Liver (tissue), 9 donors: ENCODE data around the gene METRN. TPM values are rescaled to one million over a fixed set of nuclear protein-coding genes. Genes with fewer than 3 reads are reported as not detected.

ENCODE experiments used
- DNase-seq: peaks from one replicate; pipeline ENCODE4 v3.0.0-alpha.2; 2017; ENCODE audit warnings: low spot score
- H3K27ac ChIP-seq, 2 donors: one replicate each; pipeline ENCODE4 v1.7.0; 2013; ENCODE audit warnings: inconsistent platforms in 2 of 2, low read length in 2 of 2, control low read depth in 1 of 2, low read depth in 1 of 2, mild to moderate bottlenecking in 1 of 2
- H3K27me3 ChIP-seq, 4 donors: one replicate each; pipeline versions ENCODE4 v1.6.1 to v1.7.0; 2013; ENCODE audit warnings: low read length in 3 of 4, inconsistent platforms in 1 of 4, mild to moderate bottlenecking in 1 of 4, moderate library complexity in 1 of 4; ENCODE audit not compliant: control insufficient read depth in 4 of 4, insufficient read depth in 4 of 4
- H3K36me3 ChIP-seq, 4 donors: one replicate each; pipeline versions ENCODE4 v1.6.1 to v1.7.0; 2013; ENCODE audit warnings: low read length in 3 of 4, mild to moderate bottlenecking in 3 of 4, low read depth in 1 of 4, moderate library complexity in 1 of 4; ENCODE audit not compliant: control insufficient read depth in 4 of 4, insufficient read depth in 3 of 4
- H3K4me1 ChIP-seq, 4 donors: one replicate each; pipeline versions ENCODE4 v1.6.1 to v1.7.0; 2013; ENCODE audit warnings: low read length in 3 of 4, mild to moderate bottlenecking in 3 of 4, moderate library complexity in 1 of 4; ENCODE audit not compliant: control insufficient read depth in 4 of 4, insufficient read depth in 4 of 4
- H3K4me3 ChIP-seq, 3 donors: one replicate each; pipeline versions ENCODE4 v1.6.1 to v1.7.0; 2013; ENCODE audit warnings: low read length in 3 of 3, control low read depth in 1 of 3, low read depth in 1 of 3, mild to moderate bottlenecking in 1 of 3
- H3K9ac ChIP-seq, 2 donors: one replicate each; pipeline ENCODE4 v1.7.0; 2013; ENCODE audit warnings: low read length in 2 of 2, mild to moderate bottlenecking in 2 of 2, moderate library complexity in 2 of 2, control low read depth in 1 of 2, low read depth in 1 of 2
- H3K9me3 ChIP-seq, 4 donors: one replicate each; pipeline versions ENCODE4 v1.6.1 to v1.7.0; 2013; ENCODE audit warnings: low read length in 3 of 4; ENCODE audit not compliant: control insufficient read depth in 4 of 4
- ATF3 ChIP-seq: IDR thresholded peaks from 2 replicates; pipeline ENCODE4 v1.6.1; 2016; ENCODE audit warnings: antibody characterized with exemption
- CTCF ChIP-seq: fragments of 150-350 bp; IDR thresholded peaks from 2 replicates; pipeline ENCODE4 v1.5.1; 2017; ENCODE audit warnings: improper control_type of control experiment, low read depth, low read length; ENCODE audit not compliant: missing input control
- EGR1 ChIP-seq, 2 donors: IDR thresholded peaks; 2 replicates each; pipeline ENCODE4 v1.6.1; 2016 to 2018; ENCODE audit warnings: antibody characterized with exemption in 2 of 2, low read depth in 2 of 2
- FOXA1 ChIP-seq: IDR thresholded peaks from 2 replicates; pipeline ENCODE4 v1.6.1; 2016; ENCODE audit warnings: antibody characterized with exemption
- FOXA2 ChIP-seq: IDR thresholded peaks from 2 replicates; pipeline ENCODE4 v1.6.1; 2016; ENCODE audit warnings: antibody characterized with exemption
- GABPA ChIP-seq, 2 donors: IDR thresholded peaks in 1 of 2; conservative IDR thresholded peaks in 1 of 2; 2 replicates each; pipeline ENCODE4 v1.6.1; 2016; ENCODE audit warnings: antibody characterized with exemption in 2 of 2, mild to moderate bottlenecking in 1 of 2, moderate library complexity in 1 of 2
- HNF4A ChIP-seq, 2 donors: conservative IDR thresholded peaks; 2 replicates each; pipeline ENCODE4 v1.6.1; 2016; ENCODE audit warnings: antibody characterized with exemption in 2 of 2, mild to moderate bottlenecking in 2 of 2
- JUND ChIP-seq, 2 donors: IDR thresholded peaks; 2 replicates each; pipeline ENCODE4 v1.6.1; 2016; ENCODE audit warnings: antibody characterized with exemption in 2 of 2
- MAX ChIP-seq: IDR thresholded peaks from 2 replicates; pipeline ENCODE4 v1.6.1; 2016; ENCODE audit warnings: antibody characterized with exemption
- NR2F2 ChIP-seq: IDR thresholded peaks from 2 replicates; pipeline ENCODE4 v1.6.1; 2016; ENCODE audit warnings: antibody characterized with exemption
- RAD21 ChIP-seq, 2 donors: IDR thresholded peaks; 2 replicates each; pipeline ENCODE4 v1.6.1; 2016; ENCODE audit warnings: antibody characterized with exemption in 2 of 2, mild to moderate bottlenecking in 2 of 2
- REST ChIP-seq: IDR thresholded peaks from 2 replicates; pipeline ENCODE4 v1.6.1; 2016; ENCODE audit warnings: antibody characterized with exemption, mild to moderate bottlenecking
- RXRA ChIP-seq, 2 donors: IDR thresholded peaks; 2 replicates each; pipeline ENCODE4 v1.6.1; 2017 to 2018; ENCODE audit warnings: antibody characterized with exemption in 2 of 2, mild to moderate bottlenecking in 1 of 2
- TAF1 ChIP-seq: conservative IDR thresholded peaks from 2 replicates; pipeline ENCODE4 v1.6.1; 2016; ENCODE audit warnings: antibody characterized with exemption, mild to moderate bottlenecking
- YY1 ChIP-seq: IDR thresholded peaks from 2 replicates; pipeline ENCODE4 v1.6.1; 2016; ENCODE audit warnings: antibody characterized with exemption, mild to moderate bottlenecking
- ZBTB33 ChIP-seq: IDR thresholded peaks from 2 replicates; pipeline ENCODE4 v1.6.1; 2016; ENCODE audit warnings: antibody characterized with exemption
- WGBS: extraction: QIAGEN DNeasy Blood & Tissue Kit; methylation state at CpG from one replicate; pipeline ENCODE4 v1.1.7; 2013; 5-methylcytosine and 5-hydroxymethylcytosine counted together
- polyA plus RNA-seq, 2 donors: library from polyadenylated mRNA; stranded (reverse) in 1 of 2; unstranded in 1 of 2; fragments of 200-250 nt in 1 of 2; fragments of >200 nt in 1 of 2; fragmentation: Nextera tagmentation in 1 of 2; extraction: Ambion mirVana in 1 of 2; gene quantifications; one replicate each; pipeline versions ENCODE4 v1.2.1 to v1.2.3, GENCODE V29; 2013 to 2015
- total RNA-seq, 2 donors: library from RNA; depleted of rRNA; stranded (reverse); fragments of >200 nt; gene quantifications; one replicate each; pipeline ENCODE4 v1.2.3, GENCODE V29; 2014
- donor health status: healthy.
- donor health status: healthy.
- donor health status: healthy.
- donor health status: healthy.
- donor health status: healthy.

METRN gene
- total and polyA plus RNA-seq, 4 donors, result 4.6 to 22.9 (median 7.1) TPM

GRCh38 chr16:761625-762513 lies 47.0 kb downstream of the METRN start:
- H3K4me1 ChIP-seq, result peaks cover 0 to 1% (median 0%) of the 10 kb centered on the region in 4 donors
- H3K27me3 ChIP-seq, result no peaks in the 10 kb centered on the region
- no peaks in the 10 kb centered on the region for H3K36me3 ChIP-seq
- H3K4me3 ChIP-seq, result no peak overlapping the region
- no peak for TF ChIP-seq YY1
- no peak for TF ChIP-seq EGR1 (IDR thresholded peaks at IDR 0.05; ENCODE audit: low read depth in 2 of 2)
- TF ChIP-seq FOXA2, result no peak
- no peak for TF ChIP-seq TAF1
- TF ChIP-seq RXRA (IDR thresholded peaks at IDR 0.05), result no peak
- no peak for TF ChIP-seq MAX
- TF ChIP-seq NR2F2, result no peak
- TF ChIP-seq REST, result no peak
- TF ChIP-seq HNF4A (conservative IDR thresholded peaks at IDR 0.05), result no peak
- TF ChIP-seq ATF3, result no peak
- TF ChIP-seq JUND (IDR thresholded peaks at IDR 0.05), result no peak
- no peak for TF ChIP-seq ZBTB33
- no peak for TF ChIP-seq GABPA (IDR thresholded peaks at IDR 0.05 in 1 of 2, conservative IDR thresholded peaks at IDR 0.05 in 1 of 2)
- TF ChIP-seq RAD21 (IDR thresholded peaks at IDR 0.05), result no peak
- TF ChIP-seq FOXA1, result no peak
- DNase-seq, result no peak
- H3K27ac ChIP-seq, result no peak overlapping the region
- H3K9ac ChIP-seq, result no peak overlapping the region
- WGBS, result 67% methylated on average over 22 of the region's 22 CpGs
- H3K9me3 ChIP-seq, result no peaks in the 10 kb centered on the region

GRCh38 chr16:762595-763268 lies 47.8 kb downstream of the METRN start:
- H3K9ac ChIP-seq, result no peak overlapping the region
- no peaks in the 10 kb centered on the region for H3K9me3 ChIP-seq
- peaks cover 0 to 1% (median 0%) of the 10 kb centered on the region in 4 donors for H3K4me1 ChIP-seq
- 72% methylated on average over 17 of the region's 17 CpGs for WGBS
- H3K4me3 ChIP-seq, result no peak overlapping the region
- DNase-seq, result no peak
- H3K36me3 ChIP-seq, result no peaks in the 10 kb centered on the region
- H3K27me3 ChIP-seq, result no peaks in the 10 kb centered on the region
- no peak overlapping the region for H3K27ac ChIP-seq
- no peak for TF ChIP-seq CTCF
- TF ChIP-seq ZBTB33, result no peak
- no peak for TF ChIP-seq REST
